Peyer's patch (tissue), 4 donors: ENCODE measurements around the gene RTN4R.

ENCODE experiments used
- CTCF ChIP-seq, 6 experiments: fragments of 450-650 bp in 4 of 6; fragments of 200-600 bp in 2 of 6; sonication (generic) in 1 of 6; IDR thresholded peaks; one replicate each; pipeline ENCODE4 v1.5.1; 2017 to 2019; ENCODE audit warnings: antibody characterized with exemption in 6 of 6, mild to moderate bottlenecking in 3 of 6, moderate library complexity in 1 of 6
- POLR2A ChIP-seq, 2 donors: fragments of 450-650 bp; IDR thresholded peaks; one replicate each; pipeline ENCODE4 v1.5.1; 2017; ENCODE audit warnings: antibody characterized with exemption in 2 of 2, mild to moderate bottlenecking in 2 of 2, moderate library complexity in 2 of 2

GRCh38 chr22:20237480-20238440 is 30.4 kb downstream of the RTN4R start:
- no peak for TF ChIP-seq CTCF (IDR thresholded peaks at IDR 0.05)
- no peak for TF ChIP-seq POLR2A (IDR thresholded peaks at IDR 0.05)
